Retina (tissue), 1 donor: ENCODE results near the gene KAT6B.
"Not testable (repeated sequence)": the region's sequence is repeated elsewhere in the genome, so short reads cannot be mapped to it uniquely, and the experiment has no call there.

Source experiments
- DNase-seq: peaks from one replicate; pipeline ENCODE4 v3.0.0-alpha.2; 2016

KAT6B gene

DNA sequence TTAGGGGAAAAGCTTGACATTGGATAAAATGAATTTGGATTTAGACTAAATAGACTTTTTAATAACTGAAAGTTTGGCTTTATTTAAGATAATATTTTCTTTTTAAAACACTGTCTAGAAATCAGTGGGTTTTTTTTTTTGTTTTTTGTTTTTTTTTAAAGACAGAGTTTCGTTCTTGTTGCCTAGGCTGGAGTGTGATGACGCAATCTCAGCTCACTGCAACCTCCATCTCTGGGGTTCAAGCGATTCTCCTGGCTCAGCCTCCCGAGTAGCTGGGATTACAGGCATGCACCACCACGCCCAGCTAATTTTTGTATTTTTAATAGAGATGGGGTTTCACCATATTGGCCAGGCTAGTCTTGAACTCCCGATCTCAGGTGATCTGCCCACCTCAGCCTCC, 66.9 kb downstream of the KAT6B start:
- DNase-seq, result not testable (repeated sequence)

DNA sequence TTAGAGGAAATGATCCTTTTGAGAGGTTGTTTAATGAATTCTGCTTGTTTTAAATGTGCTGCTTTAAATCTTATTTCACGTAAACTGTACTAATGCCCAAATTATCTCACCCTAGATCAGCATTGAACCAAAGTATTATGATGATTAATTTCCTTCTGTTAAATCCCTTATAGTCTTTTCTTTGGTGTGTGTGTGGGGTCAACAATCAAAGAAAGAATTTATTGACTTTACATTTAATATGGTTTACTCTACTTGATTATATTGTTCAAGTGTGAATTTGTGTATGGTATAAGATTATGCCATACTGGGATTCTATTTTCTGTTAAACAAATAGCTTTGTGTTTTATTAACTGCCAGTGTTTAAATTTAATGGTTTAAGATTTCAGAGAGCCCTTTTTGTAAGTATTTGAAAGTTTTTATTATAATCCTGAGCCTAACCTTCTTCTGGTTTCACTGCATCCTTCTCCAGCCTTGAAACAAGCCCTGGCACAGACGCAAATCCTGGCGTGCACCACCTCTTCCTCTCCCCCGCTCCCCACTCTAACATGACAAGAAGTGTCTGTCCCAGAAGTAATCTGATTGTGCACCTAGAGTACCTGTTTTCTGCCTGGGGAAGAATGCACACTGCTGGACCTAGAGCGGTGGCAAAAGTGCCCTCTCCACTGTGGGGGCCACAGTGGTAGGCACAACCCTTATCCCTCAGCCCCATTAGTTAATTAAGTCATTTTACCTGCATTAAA, 70.6 kb downstream of the KAT6B start:
- no peak for DNase-seq

DNA sequence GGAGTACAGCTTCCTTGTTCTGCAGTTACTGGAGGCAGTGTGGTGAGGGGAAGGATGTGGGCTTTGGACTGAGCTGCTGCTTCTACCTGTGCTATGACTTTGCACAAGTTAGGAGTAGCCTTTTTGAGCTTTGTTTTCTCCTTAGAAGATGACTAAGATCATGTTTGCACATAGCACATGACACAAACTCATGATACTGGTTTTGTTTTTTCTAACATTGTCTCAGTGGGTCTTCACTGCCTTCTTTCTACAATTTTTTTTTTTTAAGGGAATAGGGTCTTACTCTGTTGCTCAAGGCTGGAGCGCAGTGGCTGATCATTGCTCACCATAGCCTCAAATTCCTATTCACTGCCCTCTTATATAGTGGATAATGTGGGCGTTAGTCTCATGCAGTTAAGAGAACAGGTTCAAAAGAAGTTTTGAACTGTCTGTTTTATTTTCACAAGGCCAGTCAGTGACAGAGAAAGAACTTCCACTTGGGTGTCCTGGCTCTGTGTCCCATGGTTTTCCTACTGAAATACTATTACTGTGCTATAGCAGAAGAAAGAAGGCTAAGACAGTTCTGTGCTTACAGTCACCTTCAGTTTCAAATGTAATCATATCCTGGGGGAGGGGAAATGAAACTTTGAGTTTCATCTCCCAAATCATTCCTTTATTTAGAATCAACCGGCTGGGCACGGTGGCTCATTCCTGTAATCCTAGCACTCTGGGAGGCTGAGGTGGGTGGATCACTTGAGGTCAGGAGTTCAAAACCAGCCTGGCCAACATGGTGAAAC, 72.0 kb downstream of the KAT6B start:
- no peak for DNase-seq

DNA sequence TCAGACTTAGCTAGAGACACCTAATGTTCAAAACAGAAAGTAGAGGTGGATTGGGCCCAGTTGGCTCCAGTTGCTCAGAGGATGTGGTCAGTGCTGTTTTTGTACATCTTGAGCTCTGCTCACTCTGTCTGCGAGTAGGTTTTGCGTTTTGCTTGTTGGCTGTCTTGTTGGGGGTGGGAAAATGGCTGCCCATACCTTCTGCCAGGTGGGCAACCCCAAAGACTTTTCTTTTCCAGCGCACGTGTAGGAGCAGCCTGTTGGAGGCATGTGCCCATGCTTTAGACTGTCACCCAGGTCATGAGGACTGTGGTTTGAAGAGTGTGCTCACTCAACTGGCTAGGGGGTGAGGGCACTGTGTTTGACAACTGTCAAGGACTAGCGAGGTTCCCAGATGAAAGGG, 73.9 kb downstream of the KAT6B start:
- no peak for DNase-seq

DNA sequence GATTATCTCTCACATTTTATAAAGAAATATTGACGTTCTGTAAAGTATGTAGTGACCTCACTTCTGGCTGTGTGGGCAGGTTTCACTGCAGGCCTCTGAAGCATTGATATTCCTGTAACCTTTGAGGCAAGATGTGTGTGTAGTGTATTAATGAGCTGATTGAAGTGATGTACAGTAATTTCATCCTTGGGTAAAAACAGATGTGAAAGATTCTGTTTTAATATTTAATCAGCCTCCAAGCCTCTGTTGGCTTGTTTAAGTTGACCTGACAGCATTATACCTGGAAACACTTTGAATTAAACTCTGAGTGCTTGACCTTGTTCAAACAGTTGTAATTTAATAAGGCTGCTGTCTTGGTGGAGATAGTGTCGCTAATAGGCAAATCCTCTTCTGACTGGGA, 74.9 kb downstream of the KAT6B start:
- no peak for DNase-seq

DNA sequence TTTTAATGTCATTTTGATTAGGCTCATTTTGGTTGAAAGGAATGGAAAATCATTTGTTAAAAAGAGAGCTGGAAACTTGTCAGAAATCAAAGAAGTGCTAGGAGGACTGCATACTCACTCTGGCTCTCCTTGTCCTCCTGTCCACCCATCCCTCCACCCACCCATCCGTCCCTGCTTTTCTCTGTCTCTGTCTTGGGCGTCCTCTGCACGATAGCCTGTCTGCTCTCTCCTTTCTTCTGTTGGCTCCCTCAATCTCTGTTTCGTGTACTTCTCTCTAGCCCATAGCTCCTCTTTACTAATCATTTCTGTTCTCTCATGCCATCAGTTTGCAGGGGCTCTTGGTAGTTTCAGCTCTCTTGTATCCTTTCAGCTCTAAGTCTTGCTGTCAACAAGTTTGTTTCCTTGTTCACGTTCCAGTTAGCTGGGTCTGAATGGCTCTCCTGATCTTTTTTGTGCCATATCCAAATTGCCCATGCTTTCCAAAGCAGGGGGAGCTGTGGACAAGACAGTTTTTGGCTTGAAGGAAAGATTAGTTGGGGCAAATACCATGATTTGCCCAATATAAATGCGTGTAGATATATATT, 75.6 kb downstream of the KAT6B start:
- DNase-seq, result no peak

DNA sequence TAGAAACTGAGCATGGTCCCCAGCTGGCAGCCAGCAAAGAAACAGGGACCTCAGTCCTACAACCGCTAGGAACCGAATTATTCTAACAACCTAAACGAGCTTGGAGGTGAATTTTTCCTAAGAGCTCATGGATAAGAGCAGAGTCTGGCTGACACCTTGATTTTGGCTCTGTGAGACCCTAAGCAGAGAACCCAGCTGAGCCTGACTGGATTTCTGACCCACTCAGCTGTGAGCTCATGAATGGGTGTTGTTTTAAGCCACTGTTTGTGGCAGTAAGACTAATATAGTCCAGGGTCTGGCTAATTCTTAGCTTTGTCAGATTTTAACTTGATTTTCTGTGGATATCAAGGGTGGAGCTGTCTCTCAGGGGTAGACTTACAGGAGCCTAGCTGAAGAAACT, 77.1 kb downstream of the KAT6B start:
- no peak for DNase-seq

DNA sequence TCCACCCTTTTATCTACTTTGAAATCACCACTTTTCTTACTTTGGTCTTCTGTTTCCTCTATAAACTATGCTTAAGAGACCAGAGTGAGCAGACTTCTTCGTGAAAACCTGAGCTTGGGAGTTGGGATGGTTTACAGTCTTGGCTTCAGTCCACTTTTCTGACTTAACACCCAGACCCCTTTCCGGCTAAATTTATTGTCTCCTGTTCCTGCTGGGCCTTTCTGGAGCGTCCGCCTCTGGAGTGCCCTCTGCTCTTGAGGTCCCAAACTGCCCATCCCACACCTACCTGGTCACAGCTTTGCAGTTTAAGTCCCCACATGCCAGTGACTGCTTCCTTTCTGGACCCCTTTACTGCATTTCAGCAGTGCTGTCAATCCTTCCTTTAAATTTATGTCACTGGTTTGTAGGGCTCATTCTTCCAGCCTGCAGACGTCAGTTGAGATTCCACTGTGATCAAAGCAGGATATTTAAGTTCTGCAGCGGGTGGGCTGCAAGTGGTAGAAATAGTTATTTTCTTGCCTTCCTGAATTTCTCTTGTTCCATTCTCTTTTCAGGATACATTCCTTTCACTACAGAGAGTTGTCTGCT, 80.3 kb downstream of the KAT6B start:
- no peak for DNase-seq

DNA sequence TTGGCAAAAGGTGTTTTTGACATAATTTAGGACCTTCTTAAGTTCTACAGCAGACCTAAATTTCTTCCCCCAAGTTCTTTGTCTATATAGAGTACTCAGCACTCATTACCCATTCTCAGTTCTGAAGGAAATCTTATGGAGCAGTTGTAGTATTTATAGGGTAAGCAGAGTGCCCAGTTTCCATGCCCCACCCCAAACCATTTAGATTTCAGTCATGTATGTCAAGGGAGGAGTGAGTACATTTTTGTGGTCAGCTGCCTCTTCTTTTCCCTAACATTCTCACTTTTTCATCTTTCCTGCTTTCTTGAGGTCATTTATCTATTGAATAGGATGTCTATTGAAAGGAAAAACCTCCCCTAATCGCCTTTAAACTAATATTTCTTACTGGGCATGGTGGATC, 83.3 kb downstream of the KAT6B start:
- DNase-seq, result no peak

DNA sequence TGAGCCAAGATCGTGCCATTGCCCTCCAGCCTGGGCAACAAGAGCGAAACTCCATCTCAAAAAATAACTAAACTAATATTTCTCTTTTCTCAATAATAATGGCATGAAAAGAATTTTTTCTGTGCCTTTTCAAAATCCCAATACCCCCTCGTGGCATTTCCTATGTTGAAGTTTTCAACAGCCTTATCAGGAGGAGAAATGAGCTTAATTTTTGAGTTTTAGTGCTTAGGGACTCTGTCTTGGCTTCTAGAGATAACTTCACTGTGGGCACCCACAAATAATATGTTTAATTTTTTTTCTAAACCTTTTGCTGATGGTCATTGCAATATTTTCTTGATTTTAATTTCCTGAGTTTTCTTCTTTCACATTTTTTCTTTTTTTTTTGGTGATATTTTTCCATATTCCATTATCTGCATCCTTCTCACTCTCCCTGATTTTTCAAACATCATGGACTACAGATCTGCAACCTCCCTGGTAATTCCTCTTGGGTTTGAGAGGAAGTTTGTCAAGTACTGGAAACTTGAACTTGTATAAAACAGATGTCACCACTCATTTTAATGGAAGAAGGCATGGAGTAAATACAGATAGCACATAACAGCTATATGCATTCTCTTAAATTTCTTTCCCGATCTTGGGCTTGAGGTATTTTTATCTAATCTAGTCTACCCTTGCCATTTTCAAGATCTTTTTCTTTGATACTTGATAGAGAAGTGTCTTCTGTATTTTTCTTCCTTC, 84.0 kb downstream of the KAT6B start:
- no peak for DNase-seq

DNA sequence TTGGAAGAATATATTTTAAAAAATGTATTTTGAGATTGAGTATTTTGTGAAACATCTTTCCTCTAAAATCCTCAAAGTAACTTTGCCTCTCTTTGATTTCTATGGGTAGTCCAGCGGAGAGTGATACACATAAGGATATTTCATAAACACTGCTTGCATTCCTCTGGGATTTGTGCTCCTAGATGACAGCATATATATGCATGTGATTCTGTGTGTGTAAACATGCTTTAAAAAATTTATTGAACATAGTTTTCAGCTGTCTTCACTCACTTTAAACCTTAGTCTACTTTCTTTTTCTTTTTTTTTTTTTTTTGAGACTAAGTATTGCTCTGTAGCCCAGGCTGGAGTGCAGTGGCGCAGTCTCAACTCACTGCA, 84.6 kb downstream of the KAT6B start:
- DNase-seq, result no peak

DNA sequence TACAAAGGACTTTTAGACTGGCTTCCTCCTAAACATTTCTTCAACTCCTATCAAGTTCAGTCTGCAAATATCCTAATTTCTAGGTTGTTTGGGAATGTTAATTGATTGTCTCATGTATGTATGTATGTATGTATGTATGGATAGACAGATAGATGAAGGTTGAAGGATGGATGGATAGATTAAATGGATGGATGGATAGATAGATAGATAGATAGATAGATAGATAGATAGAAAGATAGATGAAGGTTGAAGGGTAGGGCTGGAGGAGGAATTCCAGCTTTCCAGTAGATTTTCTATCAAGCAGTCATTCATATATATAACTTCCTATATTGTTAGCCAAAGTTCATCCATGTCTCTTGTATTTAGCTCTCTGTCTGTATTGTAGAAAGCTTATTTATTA, 85.8 kb downstream of the KAT6B start:
- DNase-seq, result no peak

DNA sequence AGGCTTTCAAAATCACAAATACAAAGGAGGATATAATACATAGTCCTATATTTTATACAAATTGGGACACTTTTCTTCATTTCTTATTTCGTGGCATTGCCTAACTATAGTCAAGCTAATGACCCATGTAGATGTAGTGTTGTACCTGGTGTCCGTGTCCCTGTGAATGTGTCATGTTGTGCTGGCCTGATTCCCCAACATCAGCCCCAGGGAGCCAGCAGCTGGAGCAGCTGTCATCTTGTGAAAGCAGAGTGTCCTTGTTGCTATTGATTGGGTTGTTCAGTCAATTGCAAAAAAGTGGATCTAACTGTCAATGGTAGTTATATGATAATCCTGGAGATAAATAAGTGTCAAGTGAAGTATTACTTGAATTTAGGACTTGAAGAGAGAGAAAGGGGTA, 86.3 kb downstream of the KAT6B start:
- no peak for DNase-seq

DNA sequence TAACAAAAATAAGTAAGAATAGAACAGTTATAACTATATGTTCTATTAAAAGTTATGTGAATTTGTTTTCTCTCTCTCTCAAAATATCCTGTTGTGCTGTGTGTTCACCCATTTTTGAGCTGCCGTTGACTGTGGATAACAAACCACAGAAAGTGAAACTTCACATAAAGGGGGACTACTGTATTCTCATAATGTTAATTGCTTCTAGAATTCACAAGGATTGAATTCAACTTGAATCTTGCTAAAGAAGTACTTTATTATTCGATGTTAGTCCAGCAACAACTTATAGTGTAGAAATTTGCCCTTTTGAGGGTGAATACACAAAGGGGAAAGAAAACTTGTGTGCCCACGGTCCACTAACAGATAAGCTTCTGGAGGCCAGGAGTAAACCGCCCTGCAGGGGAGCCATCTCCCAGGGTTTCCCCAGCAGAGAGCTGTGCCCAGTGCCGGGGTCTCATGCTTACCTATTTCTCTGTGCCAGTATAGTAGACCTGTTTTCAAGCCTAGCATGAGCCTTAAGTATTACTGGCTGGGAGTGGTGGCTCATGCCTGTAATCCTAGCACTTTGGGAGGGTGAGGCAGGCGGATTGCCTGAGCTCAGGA, 87.1 kb downstream of the KAT6B start:
- DNase-seq, result no peak

DNA sequence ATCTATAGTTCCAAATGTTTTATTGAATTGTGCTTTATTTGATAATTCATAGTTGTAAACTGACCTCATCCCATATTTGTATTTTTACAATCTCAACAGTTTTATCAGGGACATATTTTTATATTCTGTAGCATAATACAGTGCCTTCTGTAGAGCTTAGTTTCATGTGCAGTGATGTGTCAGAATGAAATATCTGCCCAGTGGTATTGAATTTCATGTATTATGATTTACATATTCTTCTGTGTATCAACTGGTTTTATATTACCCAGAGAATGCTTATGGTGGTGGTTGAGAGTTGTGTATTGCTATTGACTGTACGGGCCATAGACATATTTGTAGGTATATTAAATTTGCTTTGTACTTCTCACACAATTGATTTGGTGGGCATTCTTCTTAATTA, 89.9 kb downstream of the KAT6B start:
- DNase-seq, result no peak

DNA sequence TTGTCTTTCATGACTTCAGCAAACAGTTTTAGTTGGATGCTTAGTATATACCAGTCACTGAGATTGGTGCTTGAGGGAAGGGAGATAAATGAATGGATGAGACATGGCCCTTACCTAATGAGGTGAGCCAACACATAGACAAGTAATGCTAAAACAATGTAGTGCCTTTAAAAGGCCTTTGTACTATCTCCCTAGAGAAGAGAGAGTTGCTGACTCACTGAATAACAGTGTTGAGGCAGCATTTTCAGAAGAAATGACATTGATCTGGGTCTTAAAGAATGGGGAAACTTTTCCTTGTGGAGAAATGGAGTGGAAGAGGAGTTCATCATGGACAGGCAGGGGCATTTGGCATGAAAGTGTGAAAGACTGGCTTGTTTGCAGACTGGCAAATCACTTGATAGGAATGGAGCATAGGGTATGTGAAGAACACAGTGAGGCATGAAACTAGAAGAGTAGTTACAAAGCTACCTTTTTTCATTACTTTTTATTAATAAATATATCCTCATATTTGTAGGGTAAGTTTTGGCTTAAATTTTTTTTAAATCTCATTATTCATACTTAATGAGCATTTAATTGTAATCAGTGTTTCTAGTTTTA, 91.2 kb downstream of the KAT6B start:
- no peak for DNase-seq

DNA sequence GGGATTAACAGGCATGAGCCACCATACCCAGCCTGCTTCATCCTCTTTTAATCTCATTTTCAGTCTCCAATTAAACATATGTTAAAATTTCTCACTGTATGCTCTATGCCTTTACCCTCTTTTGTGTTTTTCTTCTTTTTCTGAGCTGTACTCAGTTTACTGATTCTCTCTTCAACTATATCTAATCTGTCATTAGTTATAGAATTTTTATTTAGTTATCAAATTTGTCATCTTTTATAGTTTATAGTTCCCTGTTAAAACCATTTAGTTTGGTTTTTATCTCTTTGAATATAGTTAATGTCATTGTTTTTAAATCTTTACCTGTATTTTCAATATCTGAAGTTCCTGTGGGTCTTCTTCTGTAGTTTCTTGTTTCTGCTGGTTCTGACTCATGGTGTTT, 93.3 kb downstream of the KAT6B start:
- no peak for DNase-seq

DNA sequence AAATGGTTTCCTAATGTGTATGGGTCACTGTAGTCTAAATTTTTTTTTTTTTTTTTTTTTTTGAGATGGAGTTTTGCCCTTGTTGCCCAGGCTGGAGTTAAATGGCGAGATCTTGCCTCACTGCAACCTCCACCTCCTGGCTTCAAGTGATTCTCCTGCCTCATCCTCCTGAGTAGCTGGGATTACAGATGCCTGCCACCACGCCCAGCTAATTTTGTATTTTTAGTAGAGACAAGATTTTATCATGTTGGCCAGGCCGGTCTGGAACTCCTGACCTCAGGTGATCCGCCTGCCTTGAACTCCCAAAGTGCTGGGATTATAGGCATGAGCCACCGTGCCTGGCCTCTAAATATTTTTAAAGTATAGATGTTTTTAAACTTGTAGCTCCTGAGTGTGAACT, 94.7 kb downstream of the KAT6B start:
- not testable (repeated sequence) for DNase-seq

DNA sequence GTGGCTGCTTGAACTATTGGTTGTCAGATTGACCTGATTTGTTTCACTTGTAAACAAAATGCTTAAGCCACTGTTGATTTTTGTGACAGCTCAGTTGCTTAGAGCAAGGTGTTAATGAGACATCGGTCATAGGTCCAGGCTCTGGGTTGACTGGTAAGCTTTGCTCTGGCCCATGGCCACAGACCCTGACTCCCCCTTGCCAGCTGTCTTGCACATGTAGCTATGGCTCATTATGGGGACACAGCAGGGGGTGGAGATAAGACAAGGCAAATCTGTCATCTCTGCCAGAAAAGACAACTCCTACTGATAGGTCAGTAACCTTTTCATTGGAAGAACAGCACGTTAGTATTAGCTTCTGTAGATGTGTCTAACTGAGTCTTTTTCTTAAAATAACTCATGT, 95.3 kb downstream of the KAT6B start:
- DNase-seq, result peak; percentile 59

DNA sequence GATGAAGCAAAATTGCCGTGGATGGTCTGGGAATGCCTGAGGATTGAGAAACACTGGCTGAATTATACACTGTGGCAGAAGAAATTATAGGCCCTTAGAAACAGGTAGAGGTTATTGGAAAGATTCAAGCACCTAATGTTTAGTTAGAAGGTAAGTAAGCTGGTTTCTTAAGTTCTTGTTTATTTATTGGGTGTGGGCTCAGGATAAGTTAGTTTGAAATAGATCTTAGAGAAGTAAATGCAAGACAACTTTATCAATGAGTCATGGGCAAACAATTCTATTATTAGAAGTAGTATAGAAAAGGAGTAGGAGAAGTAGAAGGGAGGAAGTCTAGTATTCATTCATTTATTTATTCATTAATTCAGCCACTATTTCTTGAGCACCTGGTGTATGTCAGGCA, 96.5 kb downstream of the KAT6B start:
- no peak for DNase-seq

DNA sequence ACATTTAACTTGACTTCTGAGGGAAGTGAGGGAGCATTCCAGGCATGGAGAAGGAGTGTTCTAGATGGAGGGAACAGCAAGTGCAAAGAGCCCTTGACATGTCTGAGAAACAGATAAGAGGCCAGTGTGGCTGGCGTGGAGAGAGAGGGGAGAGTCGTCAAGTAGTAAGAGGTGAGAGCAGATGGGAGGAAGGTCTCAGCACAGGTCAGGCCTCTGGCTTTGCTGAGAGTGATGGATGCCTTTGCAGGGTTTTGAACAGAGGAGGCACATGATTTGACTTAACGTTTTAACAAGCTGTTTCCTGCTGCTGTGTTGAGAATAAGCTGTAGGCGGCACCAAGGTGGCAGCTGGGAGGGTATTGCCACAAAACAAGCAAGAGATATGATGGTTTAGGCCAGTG, 97.2 kb downstream of the KAT6B start:
- no peak for DNase-seq

DNA sequence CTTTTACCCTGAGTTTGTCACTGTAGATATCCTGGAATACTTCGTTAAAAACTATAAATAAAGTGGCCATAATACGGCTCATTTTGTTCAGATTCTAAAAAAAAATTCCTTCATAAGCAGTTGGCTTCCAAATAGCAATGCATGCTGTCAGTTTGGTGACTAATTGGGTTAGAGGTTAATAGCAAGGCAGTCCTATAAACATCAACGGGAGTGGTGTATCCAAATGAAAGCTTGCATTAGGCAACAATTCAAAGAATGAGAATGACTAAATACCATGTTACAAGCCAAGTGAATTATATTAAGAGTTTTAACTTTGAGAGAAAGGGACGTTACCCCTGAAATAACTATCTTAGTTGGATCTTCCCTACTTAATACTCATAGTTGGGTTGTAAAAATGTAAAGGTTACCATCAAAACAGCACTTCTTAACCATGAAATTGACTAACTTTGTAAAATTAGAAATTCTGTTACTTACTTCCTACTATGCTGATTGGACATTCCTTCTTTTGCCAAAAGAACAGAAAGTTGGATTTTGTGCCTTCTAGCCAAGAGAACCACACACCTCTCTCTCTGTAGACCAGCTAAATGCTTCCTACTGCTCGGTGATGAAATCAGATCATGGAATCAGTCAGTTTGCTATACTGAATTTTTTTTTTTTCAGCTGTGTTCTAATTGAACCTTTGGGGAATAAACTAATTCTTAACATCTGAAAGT, 98.0 kb downstream of the KAT6B start:
- DNase-seq, result no peak
